A673 (cell line): ENCODE results near the gene FBXO3. TPM values are rescaled to one million over a fixed set of nuclear protein-coding genes. Genes with fewer than 3 reads are reported as not detected.

Source experiments
- BruUV-seq: library from RNA; stranded (reverse); fragments of 400-500 nt; replicated peaks from 2 replicates; lab custom pipeline; 2021; lab: Mats Ljungman, UMichigan
- CTCF ChIA-PET: fragments of 300-600 bp; sonication (Branson Sonifier 250); formaldehyde crosslinking; loops from one replicate; lab custom pipeline; 2022; ENCODE audit warnings: antibody characterized with exemption; lab: Charles Lee
- POLR2A ChIA-PET: fragments of 300-600 bp; sonication (Branson Sonifier 250); formaldehyde crosslinking; loops from one replicate; lab custom pipeline; 2022; ENCODE audit warnings: antibody characterized with exemption; ENCODE audit not compliant: low non-redundant PET; lab: Charles Lee
- DNase-seq: peaks from one replicate; pipeline ENCODE4 v3.0.0-alpha.2; 2015; ENCODE audit warnings: low spot score
- H3K27ac ChIP-seq: fragments of 200-600 bp; sonication (generic); 2 replicates; pipeline ENCODE4 v1.5.1; 2016; ENCODE audit warnings: mixed run types, low read depth, mild to moderate bottlenecking, mixed read lengths, antibody characterized with exemption, low read length; ENCODE audit not compliant: poor library complexity, severe bottlenecking
- H3K27me3 ChIP-seq: fragments of 200-600 bp; sonication (generic); replicated peaks from 2 replicates; pipeline ENCODE4 v1.6.1; 2017; ENCODE audit warnings: mixed run types, low read depth, mild to moderate bottlenecking, mixed read lengths, antibody characterized with exemption, low read length; ENCODE audit not compliant: insufficient read depth, poor library complexity
- H3K36me3 ChIP-seq: fragments of 200-600 bp; sonication (generic); 2 replicates; pipeline ENCODE4 v1.6.1; 2016; ENCODE audit warnings: mixed run types, mild to moderate bottlenecking, mixed read lengths, antibody characterized with exemption, low read length; ENCODE audit not compliant: insufficient read depth, poor library complexity, severe bottlenecking
- H3K4me1 ChIP-seq: fragments of 200-600 bp; sonication (generic); 2 replicates; pipeline ENCODE4 v1.6.1; 2017; ENCODE audit warnings: mixed run types, mild to moderate bottlenecking, mixed read lengths, antibody characterized with exemption, low read length; ENCODE audit not compliant: insufficient read depth, poor library complexity, severe bottlenecking
- H3K4me3 ChIP-seq: fragments of 200-600 bp; sonication (generic); 2 replicates; pipeline ENCODE4 v1.5.1; 2016; ENCODE audit warnings: low read depth, mixed run types, mild to moderate bottlenecking, mixed read lengths, low read length; ENCODE audit not compliant: poor library complexity, severe bottlenecking
- H3K9me3 ChIP-seq: fragments of 200-600 bp; sonication (generic); 2 replicates; pipeline ENCODE4 v1.6.1; 2016; ENCODE audit warnings: mixed run types, low read depth, mild to moderate bottlenecking, mixed read lengths, antibody characterized with exemption, low read length; ENCODE audit not compliant: poor library complexity, severe bottlenecking
- EZH2 ChIP-seq: fragments of 200-600 bp; sonication (generic); IDR thresholded peaks from 2 replicates; pipeline ENCODE4 v1.6.1; 2017; ENCODE audit warnings: borderline replicate concordance, low read depth, mild to moderate bottlenecking, mixed read lengths, antibody characterized with exemption, low read length; ENCODE audit not compliant: poor library complexity, severe bottlenecking
- intact Hi-C: fragments of 100-400 bp; cut with micrococcal nuclease; formaldehyde crosslinking; loops from one replicate; pipeline ENCODE4 v1.10.0; 2022; ENCODE audit not compliant: unreplicated experiment
- total RNA-seq: library from RNA; stranded (reverse); gene quantifications from 2 replicates; pipeline ENCODE4 v1.2.3, GENCODE V29; 2021
- TF ChIP-seq, protein P1 (sequence below): fragments of 300-800, 200-600 bp; sonication (generic); conservative IDR thresholded peaks from 2 replicates; pipeline ENCODE4 v1.5.1; 2017; ENCODE audit warnings: low read depth, mild to moderate bottlenecking, antibody characterized with exemption, low read length, moderate library complexity, mixed read lengths

The FBXO3 gene
- total RNA-seq, 1 experiment from 2014 or later, result 59.2 TPM

- intact Hi-C loops, result no loop called here
- Histone ChIP-seq H3K27me3 (no peaks in the 10 kb centered on the region), H3K27ac (no peak overlapping the region), H3K36me3 (peaks cover 48% of the 10 kb centered on the region), H3K9me3 (no peaks in the 10 kb centered on the region), H3K4me3 (no peak overlapping the region), H3K4me1 (peaks cover 12% of the 10 kb centered on the region)
- DNase-seq, result no peak
- no peak for TF ChIP-seq EZH2
- TF ChIP-seq, protein P1, sequence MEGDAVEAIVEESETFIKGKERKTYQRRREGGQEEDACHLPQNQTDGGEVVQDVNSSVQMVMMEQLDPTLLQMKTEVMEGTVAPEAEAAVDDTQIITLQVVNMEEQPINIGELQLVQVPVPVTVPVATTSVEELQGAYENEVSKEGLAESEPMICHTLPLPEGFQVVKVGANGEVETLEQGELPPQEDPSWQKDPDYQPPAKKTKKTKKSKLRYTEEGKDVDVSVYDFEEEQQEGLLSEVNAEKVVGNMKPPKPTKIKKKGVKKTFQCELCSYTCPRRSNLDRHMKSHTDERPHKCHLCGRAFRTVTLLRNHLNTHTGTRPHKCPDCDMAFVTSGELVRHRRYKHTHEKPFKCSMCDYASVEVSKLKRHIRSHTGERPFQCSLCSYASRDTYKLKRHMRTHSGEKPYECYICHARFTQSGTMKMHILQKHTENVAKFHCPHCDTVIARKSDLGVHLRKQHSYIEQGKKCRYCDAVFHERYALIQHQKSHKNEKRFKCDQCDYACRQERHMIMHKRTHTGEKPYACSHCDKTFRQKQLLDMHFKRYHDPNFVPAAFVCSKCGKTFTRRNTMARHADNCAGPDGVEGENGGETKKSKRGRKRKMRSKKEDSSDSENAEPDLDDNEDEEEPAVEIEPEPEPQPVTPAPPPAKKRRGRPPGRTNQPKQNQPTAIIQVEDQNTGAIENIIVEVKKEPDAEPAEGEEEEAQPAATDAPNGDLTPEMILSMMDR, result no peak
- ChIA-PET POLR2A (no interaction called here), CTCF (no interaction called here)
- no TSS peak for BruUV-seq
Observed at GRCh38 chr11:33769542-33769941, 4.8 kb downstream of the FBXO3 start.

DNA sequence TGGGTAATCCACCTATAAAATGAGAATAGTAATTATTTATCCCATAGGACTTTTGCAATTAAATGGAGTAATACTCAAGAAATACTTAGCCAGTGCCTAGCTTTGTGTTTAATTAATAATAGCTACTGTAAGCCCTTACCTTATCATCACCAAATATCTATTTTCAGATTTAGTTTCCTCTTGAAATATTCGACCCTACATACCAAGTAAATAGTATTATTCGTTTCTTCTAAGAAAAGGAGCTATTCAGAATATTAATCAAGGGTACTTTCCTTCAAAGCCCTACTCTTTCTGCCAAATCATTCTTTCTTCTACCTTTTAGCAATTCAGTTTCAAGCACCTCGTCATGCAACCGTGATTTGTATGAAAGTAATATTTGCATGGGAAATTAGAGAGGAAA lies 6.7 kb downstream of the FBXO3 start:
- intact Hi-C loops, result no loop called here
- CTCF ChIA-PET, result no interaction called here

GRCh38 chr11:33766085-33766484 lies 8.2 kb downstream of the FBXO3 start:
- Histone ChIP-seq H3K27ac (no peak overlapping the region), H3K27me3 (no peaks in the 10 kb centered on the region), H3K9me3 (no peaks in the 10 kb centered on the region), H3K4me1 (no peaks in the 10 kb centered on the region), H3K36me3 (peaks cover 65% of the 10 kb centered on the region), H3K4me3 (no peak overlapping the region)
- CTCF ChIA-PET, result no interaction called here
- intact Hi-C loops, result no loop called here
- no TSS peak for BruUV-seq
- POLR2A ChIA-PET, result no interaction called here
- no peak for DNase-seq
- TF ChIP-seq, protein P1, result no peak
- no peak for TF ChIP-seq EZH2

More for the DNA sequence above, 6.7 kb downstream of the FBXO3 start:
- Histone ChIP-seq H3K27ac (no peak overlapping the region), H3K4me1 (peaks cover 3% of the 10 kb centered on the region), H3K9me3 (no peaks in the 10 kb centered on the region), H3K27me3 (no peaks in the 10 kb centered on the region), H3K4me3 (no peak overlapping the region), H3K36me3 (peaks cover 65% of the 10 kb centered on the region)
- BruUV-seq, result no TSS peak
- POLR2A ChIA-PET, result no interaction called here
- no peak for DNase-seq
- TF ChIP-seq, protein P1, result no peak
- TF ChIP-seq EZH2, result no peak
